T-helper 1 cell treated with Interleukin-12 subunit alpha and Interleukin-12 subunit beta and Interleukin-4 antibody, amounts not matched to agents 30 ng/mL and 1 ng/mL, for 36 hours (primary cell): ENCODE data around the gene SLC22A1. TPM values are rescaled to one million over a fixed set of nuclear protein-coding genes. Genes with fewer than 3 reads are reported as not detected.
"Not testable (repeated sequence)": the region's sequence is repeated elsewhere in the genome, so short reads cannot be mapped to it uniquely, and the experiment has no call there.

ENCODE experiments used
- intact Hi-C: fragments of 100-400 bp; cut with micrococcal nuclease; formaldehyde crosslinking; loops from one replicate; pipeline ENCODE4 v1.15.1; 2024
- total RNA-seq: library from RNA; stranded (reverse); gene quantifications from 2 replicates; pipeline ENCODE4 v1.2.3, GENCODE V29; 2022

SLC22A1 gene
- total RNA-seq = 2.0 and 4.0 TPM in 2 replicates

DNA sequence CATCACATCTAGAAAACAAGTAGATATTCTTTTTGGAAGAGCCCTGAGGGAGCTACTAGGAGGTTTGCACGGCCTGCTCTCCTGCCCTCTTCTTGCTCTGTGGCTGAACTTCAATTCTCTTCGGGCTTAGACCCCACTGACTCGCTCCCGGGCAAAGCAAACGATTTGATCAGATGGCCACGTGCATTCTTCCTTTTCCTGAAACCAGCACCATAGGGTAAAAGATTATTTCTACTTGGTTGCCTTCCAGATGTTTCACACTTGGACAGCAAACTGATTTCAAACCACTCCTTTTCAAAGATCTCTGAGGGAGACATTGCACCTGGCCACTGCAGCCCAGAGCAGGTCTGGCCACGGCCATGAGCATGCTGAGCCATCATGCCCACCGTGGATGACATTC, at the start of gene SLC22A1:
SLC22A1 (plus strand) TSS at position 258 of the 400 bp plus-strand sequence; CDS start at position 379, 121 bp downstream.
- intact Hi-C loops = no loop called here

- intact Hi-C loops = no loop called here
These were observed 48.3 kb upstream of the SLC22A1 start for GRCh38 chr6:160073272-160073671.

- intact Hi-C loops = no loop called here
These were observed 45.6 kb upstream of the SLC22A1 start for GRCh38 chr6:160076009-160076408.

DNA sequence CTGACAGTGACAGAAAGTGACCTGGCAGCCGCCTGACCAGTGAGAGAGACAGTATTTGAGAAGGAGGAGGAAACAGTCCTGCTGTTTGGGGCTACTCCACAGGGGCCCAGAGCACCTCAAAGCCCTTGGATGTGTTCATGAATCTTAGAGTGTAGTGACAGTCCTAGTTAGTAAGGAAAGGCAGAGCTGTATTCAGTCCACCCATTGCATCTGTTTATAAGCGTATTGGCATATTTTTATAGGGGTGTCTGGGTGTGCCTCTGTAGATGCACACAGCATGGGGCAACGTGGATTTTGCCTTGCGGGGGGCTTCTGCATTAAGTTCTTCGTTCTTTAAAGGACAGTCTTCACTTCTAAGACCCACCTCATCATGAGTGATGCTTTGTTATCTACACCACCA, 44.6 kb upstream of the SLC22A1 start:
- intact Hi-C loops = no loop called here

- intact Hi-C loops = no loop called here
These were observed 44.1 kb upstream of the SLC22A1 start for GRCh38 chr6:160077526-160077925.

DNA sequence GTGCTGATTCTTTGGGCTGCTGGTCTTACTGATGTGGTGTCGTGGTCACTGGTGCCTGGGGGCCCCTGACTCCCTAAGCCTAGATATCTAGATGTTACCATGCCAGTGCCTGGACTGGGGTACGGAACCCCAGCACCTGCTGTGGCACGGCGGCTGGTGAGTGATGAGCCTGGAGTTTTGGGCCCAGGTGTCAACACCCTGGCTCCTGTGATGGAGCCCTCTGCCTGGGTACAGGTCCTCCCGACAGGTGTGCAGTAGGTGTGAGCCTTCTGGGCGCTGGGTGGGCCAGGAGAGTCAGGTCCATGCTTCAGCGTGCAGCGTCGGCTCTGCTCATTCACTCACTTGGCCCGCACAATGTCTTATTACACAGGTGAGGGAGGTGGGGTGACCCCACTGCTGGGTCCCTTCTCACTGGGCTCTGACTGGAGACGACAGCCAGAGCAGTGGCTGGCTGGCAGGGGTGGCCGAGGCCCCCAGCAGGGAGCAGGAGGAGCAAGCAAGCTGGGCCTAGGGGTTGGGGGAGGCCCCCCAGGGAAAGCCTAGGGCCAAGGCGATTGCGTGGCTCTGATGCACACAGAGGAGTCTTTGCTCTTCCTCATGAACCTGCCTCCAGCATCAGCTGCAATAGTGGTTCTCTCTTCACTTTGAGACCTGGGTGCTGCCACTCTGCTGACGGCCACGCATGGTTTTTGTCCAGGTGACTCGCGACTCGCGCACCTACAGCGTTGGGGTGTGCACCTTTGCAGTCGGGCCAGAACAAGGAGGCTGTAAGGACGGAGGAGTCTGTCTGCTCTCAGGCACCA, 42.5 kb upstream of the SLC22A1 start:
- intact Hi-C loops = no loop called here

GRCh38 chr6:160079686-160080043, 42.0 kb upstream of the SLC22A1 start:
- intact Hi-C loops = no loop called here

DNA sequence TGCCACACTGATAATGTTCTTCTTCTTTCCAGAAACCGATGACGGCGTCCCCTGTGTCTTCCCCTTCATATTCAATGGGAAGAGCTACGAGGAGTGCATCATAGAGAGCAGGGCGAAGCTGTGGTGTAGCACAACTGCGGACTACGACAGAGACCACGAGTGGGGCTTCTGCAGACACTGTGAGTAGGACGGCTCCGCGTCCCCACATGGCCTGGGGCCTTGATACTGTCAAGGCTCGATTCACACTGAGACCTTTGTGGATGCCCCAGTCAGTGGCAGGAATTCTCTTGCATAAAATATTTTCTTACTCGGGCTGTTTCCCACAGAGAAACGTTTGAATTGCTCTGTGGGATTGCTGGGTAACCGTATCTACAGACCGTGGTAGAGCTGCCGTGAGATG, 41.5 kb upstream of the SLC22A1 start:
- intact Hi-C loops = no loop called here

DNA sequence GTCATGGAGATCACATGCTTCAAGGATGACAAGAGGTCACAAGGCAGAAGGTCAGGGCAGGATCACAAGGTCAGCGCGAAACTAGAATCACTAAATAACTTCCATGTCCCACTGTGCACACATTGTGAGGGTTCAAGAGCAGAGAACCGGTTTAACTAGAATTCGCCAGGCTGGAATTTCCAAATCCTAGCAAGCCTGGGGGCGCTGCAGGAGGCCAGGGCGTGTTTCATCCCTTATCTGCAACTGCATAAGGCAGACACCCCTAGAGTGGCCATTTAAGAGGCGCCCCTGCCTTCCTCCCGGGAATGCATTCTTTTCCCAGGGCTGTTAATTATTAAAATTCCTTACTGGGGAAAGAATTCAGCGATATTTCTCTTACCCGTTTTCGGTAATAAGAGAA, 40.2 kb upstream of the SLC22A1 start:
- intact Hi-C loops = no loop called here

- intact Hi-C loops = no loop called here
These were observed 39.0 kb upstream of the SLC22A1 start for GRCh38 chr6:160082627-160083026.

DNA sequence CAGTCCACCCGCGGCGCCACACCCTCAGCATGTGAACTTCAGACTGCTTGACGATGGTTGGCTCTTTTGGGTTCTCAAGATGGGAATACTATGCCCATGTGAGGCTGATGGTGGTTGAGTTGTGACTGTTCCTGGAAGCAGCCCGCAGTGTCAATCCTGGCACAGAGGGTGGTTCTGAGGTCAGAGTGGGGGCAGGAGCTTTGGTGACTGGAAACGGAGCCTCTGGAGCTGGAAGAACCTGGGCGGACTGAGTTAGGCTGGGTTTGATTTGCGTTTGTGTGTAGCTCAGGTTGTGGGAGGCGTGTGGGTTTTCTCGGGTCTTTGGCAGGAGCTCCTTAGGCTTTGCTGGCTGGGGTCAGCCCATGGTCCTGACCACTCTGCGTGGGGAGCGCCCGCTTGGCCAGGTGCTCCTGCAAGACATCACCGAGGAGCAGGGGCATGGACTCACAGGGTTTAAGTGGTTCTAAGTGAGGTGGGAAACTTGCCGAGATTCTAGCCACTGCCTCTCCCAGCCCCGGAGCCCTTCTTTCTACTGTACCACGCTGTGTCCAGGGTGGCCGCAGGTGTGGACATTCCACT, 37.3 kb upstream of the SLC22A1 start:
- intact Hi-C loops = no loop called here

GRCh38 chr6:160085226-160085625, 36.4 kb upstream of the SLC22A1 start:
- intact Hi-C loops = no loop called here

DNA sequence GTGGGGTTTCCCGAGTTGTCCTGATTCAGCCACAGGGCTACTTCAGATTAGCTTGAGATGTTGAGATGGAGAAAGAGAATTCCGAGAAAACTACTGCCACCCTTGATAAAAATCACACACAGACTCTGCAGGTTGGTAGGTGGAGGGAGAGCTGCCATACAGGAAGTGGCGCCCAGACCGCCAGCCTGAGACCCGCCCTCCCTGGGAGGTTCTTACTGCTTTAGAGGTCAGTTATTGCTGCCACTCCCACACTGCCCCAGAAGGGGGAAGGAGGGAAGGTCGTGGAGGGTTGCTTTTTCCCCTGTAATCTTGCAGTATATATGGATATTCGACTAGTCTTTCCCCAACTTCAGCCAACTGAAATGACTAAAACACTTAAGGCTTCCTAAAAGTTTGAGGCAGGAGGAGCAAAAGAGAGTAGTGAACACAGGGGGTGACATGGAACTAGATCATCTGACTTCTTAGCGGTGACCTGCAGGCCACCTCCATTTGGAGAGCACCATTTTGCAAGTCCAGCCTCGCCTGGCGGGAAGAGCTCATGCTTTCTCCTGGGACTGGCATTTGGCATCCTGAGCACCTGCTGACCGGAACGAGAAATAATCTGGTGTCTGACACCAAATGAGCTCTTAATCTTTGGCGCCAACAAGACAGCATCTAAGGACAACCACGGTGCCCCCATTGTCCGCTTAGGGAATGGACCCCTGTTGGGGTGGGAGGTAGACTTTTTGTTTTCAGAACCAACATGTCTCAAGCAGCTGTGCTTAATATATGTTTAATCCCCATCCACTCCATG, 35.7 kb upstream of the SLC22A1 start:
- intact Hi-C loops = no loop called here

DNA sequence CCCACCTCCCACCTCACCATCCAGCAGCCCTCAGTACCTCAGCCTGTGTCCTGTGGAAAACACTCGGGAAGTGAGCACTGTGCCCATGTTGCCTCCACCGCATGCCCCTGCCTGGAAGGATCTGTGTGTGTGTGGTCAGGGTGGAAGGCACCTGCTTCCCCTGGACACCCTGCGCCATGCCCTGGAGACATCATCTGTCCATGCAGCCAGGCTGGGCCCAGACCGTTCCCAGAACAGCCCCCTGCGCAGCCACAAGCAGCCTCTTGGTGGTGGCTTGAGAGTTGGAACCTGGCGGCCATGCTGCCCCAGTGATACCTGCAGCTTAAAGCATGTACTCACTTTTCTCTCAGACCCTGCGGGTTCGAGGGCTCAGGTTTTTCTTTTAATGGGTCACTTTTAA, 34.9 kb upstream of the SLC22A1 start:
- intact Hi-C loops = no loop called here

- intact Hi-C loops = loop anchor here (1.0 kb wide), 1 partner anchor 368 kb away; no protein-coding TSS in a partner anchor
These were observed 33.4 kb upstream of the SLC22A1 start for GRCh38 chr6:160088069-160088783.

- intact Hi-C loops = loop anchor here (1.0 kb wide), 1 partner anchor 367 kb away; no protein-coding TSS in a partner anchor
These were observed 32.7 kb upstream of the SLC22A1 start for GRCh38 chr6:160088784-160089533.

DNA sequence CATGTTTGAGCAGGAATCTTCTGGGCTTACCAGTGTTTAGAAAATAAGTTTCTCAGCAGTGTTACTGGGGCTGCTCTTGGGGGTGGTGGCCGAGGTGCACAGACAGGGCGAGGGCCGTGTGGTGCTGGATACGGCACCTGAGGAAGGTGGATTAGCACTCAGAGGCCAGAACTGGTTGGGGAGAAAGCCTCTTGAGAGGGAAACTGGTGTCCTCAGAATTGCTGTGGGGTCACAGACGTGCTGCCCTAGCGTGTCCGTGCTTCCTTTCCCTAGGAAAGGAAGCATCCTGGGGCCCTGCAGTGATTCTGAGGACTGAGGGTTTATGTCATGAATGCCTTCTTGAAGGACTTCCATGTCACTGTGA, 32.1 kb upstream of the SLC22A1 start:
- intact Hi-C loops = no loop called here

DNA sequence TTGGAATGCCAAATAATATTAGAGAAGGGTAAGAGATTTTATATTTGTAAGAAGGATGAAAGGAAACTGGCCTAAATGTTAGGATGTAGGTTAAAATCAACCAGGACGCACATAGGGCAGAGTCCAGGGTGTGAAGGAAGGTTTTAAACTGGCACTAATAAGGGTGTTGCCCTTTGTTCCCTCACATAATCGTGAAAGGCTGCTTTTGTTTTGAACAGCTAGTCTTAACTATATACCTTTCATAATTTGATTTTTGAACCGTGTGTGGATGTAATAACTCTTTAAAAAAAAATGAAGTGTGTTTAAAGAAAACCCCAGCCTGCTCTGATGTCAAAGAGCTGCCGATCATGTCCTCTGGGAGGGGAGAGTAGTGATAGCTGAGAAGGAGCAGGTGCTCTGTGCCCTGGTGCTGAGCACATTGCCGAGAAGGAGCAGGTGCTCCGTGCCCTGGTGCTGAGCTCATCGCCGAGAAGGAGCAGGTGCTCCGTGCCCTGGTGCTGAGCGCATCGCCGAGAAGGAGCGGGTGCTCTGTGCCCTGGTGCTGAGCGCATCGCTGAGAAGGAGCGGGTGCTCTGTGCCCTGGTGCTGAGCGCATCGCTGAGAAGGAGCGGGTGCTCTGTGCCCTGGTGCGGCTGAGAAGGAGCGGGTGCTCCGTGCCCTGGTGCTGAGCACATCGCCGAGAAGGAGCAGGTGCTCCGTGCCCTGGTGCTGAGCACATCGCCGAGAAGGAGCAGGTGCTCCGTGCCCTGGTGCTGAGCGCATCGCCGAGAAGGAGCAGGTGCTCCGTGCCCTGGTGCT, 31.0 kb upstream of the SLC22A1 start:
- intact Hi-C loops = not testable (repeated sequence)

DNA sequence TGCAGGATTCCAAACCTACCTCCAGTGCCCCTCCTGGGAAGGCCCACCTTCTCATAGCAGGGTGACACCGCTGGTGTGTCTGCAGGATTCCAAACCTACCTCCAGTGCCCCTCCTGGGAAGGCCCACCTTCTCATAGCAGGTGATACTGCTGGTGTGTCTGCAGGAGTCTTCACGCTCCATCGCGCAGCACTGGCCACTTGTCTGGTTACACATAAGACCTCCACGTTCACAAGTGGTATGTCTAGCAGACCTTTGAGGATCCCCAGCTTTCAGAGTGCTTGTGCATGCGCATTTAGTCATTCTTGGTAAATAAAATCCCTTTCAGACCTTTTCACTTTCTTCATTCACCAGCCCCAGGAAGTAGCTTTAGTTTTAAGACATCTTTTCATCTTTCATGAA, 29.4 kb upstream of the SLC22A1 start:
- intact Hi-C loops = not testable (repeated sequence)

DNA sequence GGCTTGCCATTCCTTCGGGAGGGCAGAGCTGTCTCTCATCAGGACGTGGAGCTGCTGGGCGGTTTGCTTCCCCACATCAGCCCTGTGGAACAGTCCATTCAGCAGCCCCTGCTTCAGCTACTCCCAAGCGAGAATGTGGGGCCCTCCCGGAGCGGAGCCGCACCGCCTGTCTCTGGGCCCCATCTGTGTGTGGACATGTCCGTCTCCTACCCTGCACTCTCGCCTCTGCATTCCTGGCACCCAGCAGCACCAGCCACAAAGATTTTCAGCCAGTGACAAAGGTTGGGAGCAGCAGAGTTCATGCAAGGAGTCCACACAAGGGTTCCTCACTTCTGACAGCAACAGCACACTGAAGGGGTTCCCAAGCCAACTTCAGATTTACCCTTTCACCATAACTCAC, 29.0 kb upstream of the SLC22A1 start:
- intact Hi-C loops = no loop called here
